BLaER1 treated with 17β-estradiol and CSF1 and Interleukin-3, amounts not matched to agents 10 nM and 100 nM (cell line): ENCODE data around the gene STPG1.
A peak's percentile ranks its signal among the peaks of the same experiment; 100 is the strongest.

Experiments used
- H3K27ac ChIP-seq, 11 experiments: shearing (Covaris generic); formaldehyde crosslinking; 2 replicates each; pipeline ENCODE4 v1.8.1; 2022
- H3K27me3 ChIP-seq, 11 experiments: shearing (Covaris generic); formaldehyde crosslinking; 2 replicates each; pipeline ENCODE4 v1.8.1; 2022
- H3K36me3 ChIP-seq, 11 experiments: shearing (Covaris generic); formaldehyde crosslinking; 2 replicates each; pipeline ENCODE4 v1.8.1; 2022
- H3K4me1 ChIP-seq, 10 experiments: shearing (Covaris generic); formaldehyde crosslinking; 2 replicates each; pipeline ENCODE4 v1.8.1; 2022
- H3K4me2 ChIP-seq, 11 experiments: shearing (Covaris generic); formaldehyde crosslinking; 2 replicates each; pipeline ENCODE4 v1.8.1; 2022
- H3K4me3 ChIP-seq, 10 experiments: shearing (Covaris generic); formaldehyde crosslinking; 2 replicates each; pipeline ENCODE4 v1.8.1; 2022
- H3K9ac ChIP-seq, 11 experiments: shearing (Covaris generic); formaldehyde crosslinking; 2 replicates each; pipeline ENCODE4 v1.8.1; 2022
- H3K9me3 ChIP-seq, 11 experiments: shearing (Covaris generic); formaldehyde crosslinking; replicated peaks in 1 of 11; 2 replicates each; pipeline ENCODE4 v1.8.1; 2022
- H4K20me1 ChIP-seq, 11 experiments: shearing (Covaris generic); formaldehyde crosslinking; 2 replicates each; pipeline ENCODE4 v1.8.1; 2022
- Cebpa-rat ChIP-seq, 11 experiments: shearing (Covaris generic); IDR thresholded peaks; 2 replicates each; pipeline ENCODE4 v1.8.1; 2022

Gene STPG1

GRCh38 chr1:24339996-24340395 is 73.6 kb downstream of the STPG1 start:
- no peaks in the 10 kb centered on the region for H3K36me3 ChIP-seq
- no peak overlapping the region for H3K9ac ChIP-seq
- H3K4me3 ChIP-seq: no peak overlapping the region
- no peaks in the 10 kb centered on the region for H3K9me3 ChIP-seq
- H3K27ac ChIP-seq: no peak overlapping the region
- H3K4me1 ChIP-seq: peaks cover 17 to 42% (median 29%) of the 10 kb centered on the region in 10 experiments
- H4K20me1 ChIP-seq: peaks cover 0 to 16% (median 0%) of the 10 kb centered on the region in 11 experiments; a peak in 8 of 22 replicates
- TF ChIP-seq Cebpa-rat (IDR thresholded peaks at IDR 0.05): no peak
- no peaks in the 10 kb centered on the region; a peak in 1 of 22 replicates for H3K27me3 ChIP-seq
- H3K4me2 ChIP-seq: peak overlapping the region in 4 of 11 experiments; percentile 10 to 74 (median 42); a peak in 4 of 22 replicates

GRCh38 chr1:24338447-24338846 is 75.1 kb downstream of the STPG1 start:
- no peak overlapping the region for H3K4me2 ChIP-seq
- H3K36me3 ChIP-seq: no peaks in the 10 kb centered on the region
- no peak overlapping the region for H3K9ac ChIP-seq
- peaks cover 17 to 54% (median 38%) of the 10 kb centered on the region in 10 experiments for H3K4me1 ChIP-seq
- H3K4me3 ChIP-seq: no peak overlapping the region
- no peaks in the 10 kb centered on the region; a peak in 2 of 22 replicates for H3K27me3 ChIP-seq
- no peak overlapping the region for H3K27ac ChIP-seq
- peaks cover 0 to 11% (median 5%) of the 10 kb centered on the region in 11 experiments; a peak in 8 of 22 replicates for H3K9me3 ChIP-seq
- TF ChIP-seq Cebpa-rat (IDR thresholded peaks at IDR 0.05): no peak
- peaks cover 0 to 16% (median 0%) of the 10 kb centered on the region in 11 experiments; a peak in 8 of 22 replicates for H4K20me1 ChIP-seq

GRCh38 chr1:24337455-24337854 is 76.1 kb downstream of the STPG1 start:
- H3K4me3 ChIP-seq: no peak overlapping the region
- H3K9ac ChIP-seq: no peak overlapping the region
- no peaks in the 10 kb centered on the region for H3K36me3 ChIP-seq
- H3K9me3 ChIP-seq: peaks cover 0 to 11% (median 5%) of the 10 kb centered on the region in 11 experiments; a peak in 8 of 22 replicates
- peaks cover 0 to 16% (median 0%) of the 10 kb centered on the region in 11 experiments; a peak in 8 of 22 replicates for H4K20me1 ChIP-seq
- H3K27ac ChIP-seq: no peak overlapping the region
- peaks cover 0 to 5% (median 0%) of the 10 kb centered on the region in 11 experiments; a peak in 1 of 22 replicates for H3K27me3 ChIP-seq
- peak overlapping the region in 5 of 11 experiments; percentile 26 to 38 (median 27); a peak in 9 of 22 replicates for H3K4me2 ChIP-seq
- H3K4me1 ChIP-seq: peaks cover 17 to 54% (median 38%) of the 10 kb centered on the region in 10 experiments
- no peak for TF ChIP-seq Cebpa-rat (IDR thresholded peaks at IDR 0.05)

- no peaks in the 10 kb centered on the region for H3K36me3 ChIP-seq
- H3K4me2 ChIP-seq: no peak overlapping the region
- no peak overlapping the region for H3K27ac ChIP-seq
- no peak for TF ChIP-seq Cebpa-rat (IDR thresholded peaks at IDR 0.05)
- H3K27me3 ChIP-seq: peaks cover 0 to 14% (median 3%) of the 10 kb centered on the region in 11 experiments; a peak in 6 of 22 replicates
- peaks cover 0 to 11% (median 5%) of the 10 kb centered on the region in 11 experiments; a peak in 8 of 22 replicates for H3K9me3 ChIP-seq
- H3K9ac ChIP-seq: no peak overlapping the region
- H4K20me1 ChIP-seq: peaks cover 0 to 16% (median 0%) of the 10 kb centered on the region in 11 experiments; a peak in 6 of 22 replicates
- peaks cover 7 to 42% (median 27%) of the 10 kb centered on the region in 10 experiments for H3K4me1 ChIP-seq
- no peak overlapping the region for H3K4me3 ChIP-seq
Measured at GRCh38 chr1:24336075-24336474, 77.5 kb downstream of the STPG1 start.

- peaks cover 14 to 50% (median 33%) of the 10 kb centered on the region in 11 experiments for H3K27me3 ChIP-seq
- peaks cover 0 to 8% (median 0%) of the 10 kb centered on the region in 11 experiments; a peak in 5 of 22 replicates for H4K20me1 ChIP-seq
Measured at GRCh38 chr1:24331961-24332673, 81.5 kb downstream of the STPG1 start.

GRCh38 chr1:24329797-24330543 is 83.6 kb downstream of the STPG1 start:
- no peak overlapping the region for H3K4me2 ChIP-seq
- peaks cover 0 to 12% (median 11%) of the 10 kb centered on the region in 10 experiments; a peak in 16 of 20 replicates for H3K4me1 ChIP-seq
- peaks cover 0 to 14% (median 2%) of the 10 kb centered on the region in 11 experiments; a peak in 5 of 22 replicates for H4K20me1 ChIP-seq
- TF ChIP-seq Cebpa-rat (IDR thresholded peaks at IDR 0.05): no peak
- H3K9ac ChIP-seq: no peak overlapping the region
- H3K4me3 ChIP-seq: no peak overlapping the region
- H3K27ac ChIP-seq: no peak overlapping the region
- peaks cover 34 to 72% (median 54%) of the 10 kb centered on the region in 11 experiments for H3K27me3 ChIP-seq
- peaks cover 0 to 11% (median 5%) of the 10 kb centered on the region in 11 experiments; a peak in 8 of 22 replicates for H3K9me3 ChIP-seq
- H3K36me3 ChIP-seq: no peaks in the 10 kb centered on the region

More at GRCh38 chr1:24331961-24332673, 81.5 kb downstream of the STPG1 start:
- Histone ChIP-seq H3K27ac (no peak overlapping the region), H3K4me1 (peaks cover 0 to 21% (median 18%) of the 10 kb centered on the region in 10 experiments; a peak in 17 of 20 replicates), H3K4me3 (no peak overlapping the region), H3K9me3 (peaks cover 0 to 11% (median 5%) of the 10 kb centered on the region in 11 experiments; a peak in 8 of 22 replicates), H3K36me3 (no peaks in the 10 kb centered on the region), H3K9ac (no peak overlapping the region), H3K4me2 (no peak overlapping the region)
- no peak for TF ChIP-seq Cebpa-rat (IDR thresholded peaks at IDR 0.05)

GRCh38 chr1:24329331-24329730 is 84.3 kb downstream of the STPG1 start:
- H3K27me3 ChIP-seq: peaks cover 40 to 78% (median 60%) of the 10 kb centered on the region in 11 experiments
- TF ChIP-seq Cebpa-rat (IDR thresholded peaks at IDR 0.05): no peak
- no peak overlapping the region for H3K4me2 ChIP-seq
- peaks cover 0 to 6% (median 4%) of the 10 kb centered on the region in 10 experiments; a peak in 16 of 20 replicates for H3K4me1 ChIP-seq
- no peak overlapping the region for H3K27ac ChIP-seq
- no peaks in the 10 kb centered on the region for H3K36me3 ChIP-seq
- no peak overlapping the region for H3K4me3 ChIP-seq
- peaks cover 0 to 20% (median 4%) of the 10 kb centered on the region in 11 experiments; a peak in 5 of 22 replicates for H4K20me1 ChIP-seq
- H3K9ac ChIP-seq: no peak overlapping the region
- H3K9me3 ChIP-seq: peaks cover 0 to 8% (median 5%) of the 10 kb centered on the region in 11 experiments; a peak in 8 of 22 replicates

- peaks cover 0 to 26% (median 4%) of the 10 kb centered on the region in 11 experiments; a peak in 9 of 22 replicates for H4K20me1 ChIP-seq
- H3K27me3 ChIP-seq: peaks cover 55 to 92% (median 75%) of the 10 kb centered on the region in 11 experiments
- H3K9me3 ChIP-seq: no peaks in the 10 kb centered on the region
- peaks cover 0 to 3% (median under 1%) of the 10 kb centered on the region in 10 experiments; a peak in 8 of 20 replicates for H3K4me1 ChIP-seq
- no peaks in the 10 kb centered on the region for H3K36me3 ChIP-seq
- no peak overlapping the region for H3K9ac ChIP-seq
- H3K27ac ChIP-seq: no peak overlapping the region
- TF ChIP-seq Cebpa-rat (IDR thresholded peaks at IDR 0.05): no peak
- H3K4me3 ChIP-seq: no peak overlapping the region
- H3K4me2 ChIP-seq: no peak overlapping the region
Measured at GRCh38 chr1:24327891-24328290, 85.7 kb downstream of the STPG1 start.
